ENCODE results near the gene XAGE1A. TPM values are rescaled to one million over a fixed set of nuclear protein-coding genes. Genes with fewer than 3 reads are reported as not detected.
"Not testable (repeated sequence)": the region's sequence is repeated elsewhere in the genome, so short reads cannot be mapped to it uniquely, and the experiment has no call there.

Gene XAGE1A
- total RNA-seq (not detected), polyA plus RNA-seq (not detected)
- long read RNA-seq, donor 1: 0 reads
- long read RNA-seq, donor 2: 0 reads

- intact Hi-C loops (cut with DNase I); H3K36me3 ChIP-seq (ENCODE audit: insufficient read depth in 1 of 2, low read depth in 1 of 2); H3K27me3 ChIP-seq (ENCODE audit: insufficient read depth in 3 of 3, low read length in 2 of 3); DNase-seq; H3K9me3 ChIP-seq; ATAC-seq; H3K4me3 ChIP-seq; H3K4me1 ChIP-seq; H3K27ac ChIP-seq: not testable (repeated sequence)
- WGBS, 3 donors: no CpG with 5 or more reads among the region's 41 CpGs
Observed at GRCh38 chrX:52495545-52496418, at the start of gene XAGE1A. Gene XAGE1A (plus strand): TSS chrX:52495808. CDS start chrX:52497362, 1,554 bp downstream.

- H3K27ac ChIP-seq; H3K4me1 ChIP-seq; ATAC-seq; H3K9me3 ChIP-seq; DNase-seq; H3K4me3 ChIP-seq; H3K36me3 ChIP-seq (ENCODE audit: insufficient read depth in 1 of 2, low read depth in 1 of 2); intact Hi-C loops (cut with DNase I); H3K27me3 ChIP-seq (ENCODE audit: insufficient read depth in 3 of 3, low read length in 2 of 3): not testable (repeated sequence)
- 53 to 62% (median 55%) methylated on average over 3 of the region's 3 CpGs for WGBS, 3 donors
Observed at GRCh38 chrX:52452031-52452430, 43.6 kb upstream of the XAGE1A start.

GRCh38 chrX:52471301-52471700 lies 24.3 kb upstream of the XAGE1A start:
- H3K27me3 ChIP-seq (ENCODE audit: insufficient read depth in 3 of 3, low read length in 2 of 3); H3K4me3 ChIP-seq; H3K4me1 ChIP-seq; DNase-seq; ATAC-seq; H3K27ac ChIP-seq; intact Hi-C loops (cut with DNase I); H3K36me3 ChIP-seq (ENCODE audit: insufficient read depth in 1 of 2, low read depth in 1 of 2); H3K9me3 ChIP-seq: not testable (repeated sequence)
- 18 to 38% (median 20%) methylated on average over 1 of the region's 1 CpG for WGBS, 3 donors

GRCh38 chrX:52496419-52496772 lies 788 bp downstream of the XAGE1A start:
- intact Hi-C loops (cut with DNase I); H3K4me1 ChIP-seq: not testable (repeated sequence)
- no CpG with 5 or more reads among the region's 5 CpGs for WGBS, 3 donors

GRCh38 chrX:52501362-52501761 lies 5.8 kb downstream of the XAGE1A start:
- H3K9me3 ChIP-seq; ATAC-seq; H3K4me3 ChIP-seq; H3K27ac ChIP-seq; H3K4me1 ChIP-seq; DNase-seq; H3K36me3 ChIP-seq (ENCODE audit: insufficient read depth in 1 of 2, low read depth in 1 of 2); intact Hi-C loops (cut with DNase I): not testable (repeated sequence)
- WGBS, 3 donors: no CpG with 5 or more reads among the region's 6 CpGs
- peaks cover 0 to 28% (median 0%) of the 10 kb centered on the region in 3 donors for H3K27me3 ChIP-seq (ENCODE audit: insufficient read depth in 3 of 3, low read length in 2 of 3)

More at GRCh38 chrX:52496419-52496772, 788 bp downstream of the XAGE1A start:
- not testable (repeated sequence) for H3K27me3 ChIP-seq (ENCODE audit: insufficient read depth in 3 of 3, low read length in 2 of 3); H3K27ac ChIP-seq; ATAC-seq; H3K9me3 ChIP-seq; H3K36me3 ChIP-seq (ENCODE audit: insufficient read depth in 1 of 2, low read depth in 1 of 2); DNase-seq; H3K4me3 ChIP-seq

GRCh38 chrX:52504551-52504950 lies 8.9 kb downstream of the XAGE1A start:
- 72 to 90% (median 87%) methylated on average over 4 of the region's 4 CpGs for WGBS, 3 donors
- H3K27me3 ChIP-seq (ENCODE audit: insufficient read depth in 3 of 3, low read length in 2 of 3): peaks cover 0 to 42% (median 0%) of the 10 kb centered on the region in 3 donors
- ATAC-seq (no peak), DNase-seq (no peak)
- H3K4me1 ChIP-seq: no peaks in the 10 kb centered on the region
- no peaks in the 10 kb centered on the region for H3K9me3 ChIP-seq
- no peak for TF ChIP-seq CTCF (IDR thresholded peaks at IDR 0.05)
- H3K36me3 ChIP-seq (ENCODE audit: insufficient read depth in 1 of 2, low read depth in 1 of 2): no peaks in the 10 kb centered on the region
- no peak overlapping the region for H3K27ac ChIP-seq
- no peak overlapping the region for H3K4me3 ChIP-seq
- intact Hi-C loops (cut with DNase I): no loop called here

- H3K4me1 ChIP-seq: no peaks in the 10 kb centered on the region
- intact Hi-C loops (cut with DNase I): no loop called here
- ATAC-seq: no peak
- H3K27ac ChIP-seq: no peak overlapping the region
- TF ChIP-seq CTCF (IDR thresholded peaks at IDR 0.05): no peak
- no peak overlapping the region for H3K4me3 ChIP-seq
- no peak for DNase-seq
- H3K9me3 ChIP-seq: no peaks in the 10 kb centered on the region
- no peaks in the 10 kb centered on the region for H3K36me3 ChIP-seq (ENCODE audit: insufficient read depth in 1 of 2, low read depth in 1 of 2)
- peaks cover 0 to 45% (median 0%) of the 10 kb centered on the region in 3 donors for H3K27me3 ChIP-seq (ENCODE audit: insufficient read depth in 3 of 3, low read length in 2 of 3)
- WGBS, 3 donors: 65 to 91% (median 81%) methylated on average over 3 of the region's 3 CpGs
Observed at GRCh38 chrX:52507331-52507730, 11.7 kb downstream of the XAGE1A start.

All from psoas muscle (tissue), 8 donors.